Stomach (tissue), 9 donors: ENCODE measurements around the gene PACC1. TPM values are rescaled to one million over a fixed set of nuclear protein-coding genes. Genes with fewer than 3 reads are reported as not detected.

Experiments used
- DNase-seq, 2 donors: peaks; one replicate each; pipeline versions ENCODE4 v3.0.0 to v3.0.0-alpha.2; 2013 to 2019
- H3K27ac ChIP-seq, 5 donors: fragments of 200-600 bp in 4 of 5; sonication (generic) in 4 of 5; one replicate each; pipeline ENCODE4 v1.5.1; 2013 to 2019; ENCODE audit warnings: mild to moderate bottlenecking in 1 of 5, moderate library complexity in 1 of 5
- H3K27me3 ChIP-seq, 3 donors: fragments of 200-600 bp; sonication (generic); one replicate each; pipeline ENCODE4 v1.5.1; 2017 to 2019; ENCODE audit warnings: mixed run types in 1 of 3
- H3K36me3 ChIP-seq, 4 donors: fragments of 200-600 bp; sonication (generic); 1 replicate in 3 of 4; 2 replicates in 1 of 4; pipeline ENCODE4 v1.5.1; 2016 to 2019
- H3K4me1 ChIP-seq, 4 donors: fragments of 200-600 bp; sonication (generic); one replicate each; pipeline ENCODE4 v1.5.1; 2016 to 2019
- H3K4me3 ChIP-seq, 4 donors: fragments of 200-600 bp; sonication (generic) in 3 of 4; one replicate each; pipeline ENCODE4 v1.5.1; 2016 to 2019; ENCODE audit warnings: mild to moderate bottlenecking in 1 of 4
- H3K9me3 ChIP-seq, 4 donors: fragments of 200-600 bp; sonication (generic); one replicate each; pipeline ENCODE4 v1.5.1; 2016 to 2019
- EP300 ChIP-seq: sonication (generic); formaldehyde crosslinking; IDR thresholded peaks from one replicate; pipeline ENCODE4 v1.6.1; 2017; ENCODE audit warnings: antibody characterized with exemption
- POLR2A ChIP-seq, 4 donors: fragments of 450-650 bp; IDR thresholded peaks; one replicate each; pipeline ENCODE4 v1.6.1; 2016; ENCODE audit warnings: antibody characterized with exemption in 4 of 4, control low read depth in 2 of 4, mild to moderate bottlenecking in 1 of 4, moderate library complexity in 1 of 4
- POLR2AphosphoS5 ChIP-seq, 3 donors: sonication (generic); formaldehyde crosslinking; IDR thresholded peaks; one replicate each; pipeline ENCODE4 v1.6.1; 2016; ENCODE audit warnings: antibody characterized with exemption in 3 of 3
- WGBS, 5 donors: extraction: QIAGEN DNeasy Blood & Tissue Kit in 3 of 5; methylation state at CpG; one replicate each; pipeline versions ENCODE4 v1.1.5 to v1.1.7; 2013 to 2018; 5-methylcytosine and 5-hydroxymethylcytosine counted together
- intact Hi-C: fragments of 100-400 bp; cut with DNase I; formaldehyde crosslinking; loops from one replicate; pipeline ENCODE4 v1.15.1; 2023; ENCODE audit warnings: low total_unique reads
- polyA plus RNA-seq, 3 donors: library from polyadenylated mRNA; stranded (reverse); fragments of 200-250 nt; gene quantifications; one replicate each; pipeline ENCODE4 v1.2.3, GENCODE V29; 2013
- small RNA-seq, 4 donors: library from RNA; depleted of rRNA; stranded (forward); fragments of <200 nt; gene quantifications; one replicate each; pipeline ENCODE3, GENCODE V24; 2016
- total RNA-seq, 5 donors: library from RNA; depleted of rRNA; stranded (reverse); fragments of >200 nt; gene quantifications; one replicate each; pipeline versions ENCODE4 v1.1.0 to v1.2.3, GENCODE V29; 2014 to 2016
- TF ChIP-seq, protein P1 (sequence below), 7 experiments: fragments of 450-650 bp in 4 of 7; fragments of 200-600 bp in 3 of 7; sonication (generic) in 3 of 7; IDR thresholded peaks; one replicate each; pipeline ENCODE4 v1.5.1; 2016 to 2019; ENCODE audit warnings: antibody characterized with exemption in 7 of 7, control low read depth in 2 of 7, mild to moderate bottlenecking in 1 of 7
- donor health status: healthy with polysubstance abuse.
- donor health status: Bipolar disorder and iron deficiency.
- donor health status: healthy.

Gene PACC1
- total and polyA plus RNA-seq, 8 donors, result 0.58 to 6.4 (median 2.0) TPM

DNA sequence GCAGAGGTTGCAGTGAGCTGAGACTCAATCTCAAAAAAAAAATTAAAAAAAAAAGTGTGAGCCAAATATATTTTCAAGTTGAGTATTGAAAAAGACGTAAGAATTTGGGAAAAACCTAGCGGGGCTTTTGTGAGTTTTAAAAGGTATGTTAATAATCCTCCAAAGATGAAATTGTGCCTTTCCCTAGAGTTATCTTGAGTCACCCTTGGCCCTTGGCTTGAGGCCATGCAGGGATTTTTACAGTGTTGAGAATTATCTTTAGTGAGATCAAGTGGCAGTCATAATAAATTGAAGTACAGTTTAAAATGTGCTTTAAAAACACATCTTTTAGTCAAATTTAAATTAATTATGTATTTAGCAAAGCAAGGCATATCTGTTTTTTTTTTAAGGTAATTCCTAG lies 96.8 kb downstream of the PACC1 start:
- DNase-seq, result no peak
- H3K36me3 ChIP-seq, result peaks cover 0 to 3% (median 0%) of the 10 kb centered on the region in 4 donors
- no peak overlapping the region for H3K4me3 ChIP-seq
- H3K27me3 ChIP-seq, result no peaks in the 10 kb centered on the region
- intact Hi-C loops, result no loop called here
- TF ChIP-seq POLR2A (IDR thresholded peaks at IDR 0.05), result no peak
- TF ChIP-seq, protein P1, sequence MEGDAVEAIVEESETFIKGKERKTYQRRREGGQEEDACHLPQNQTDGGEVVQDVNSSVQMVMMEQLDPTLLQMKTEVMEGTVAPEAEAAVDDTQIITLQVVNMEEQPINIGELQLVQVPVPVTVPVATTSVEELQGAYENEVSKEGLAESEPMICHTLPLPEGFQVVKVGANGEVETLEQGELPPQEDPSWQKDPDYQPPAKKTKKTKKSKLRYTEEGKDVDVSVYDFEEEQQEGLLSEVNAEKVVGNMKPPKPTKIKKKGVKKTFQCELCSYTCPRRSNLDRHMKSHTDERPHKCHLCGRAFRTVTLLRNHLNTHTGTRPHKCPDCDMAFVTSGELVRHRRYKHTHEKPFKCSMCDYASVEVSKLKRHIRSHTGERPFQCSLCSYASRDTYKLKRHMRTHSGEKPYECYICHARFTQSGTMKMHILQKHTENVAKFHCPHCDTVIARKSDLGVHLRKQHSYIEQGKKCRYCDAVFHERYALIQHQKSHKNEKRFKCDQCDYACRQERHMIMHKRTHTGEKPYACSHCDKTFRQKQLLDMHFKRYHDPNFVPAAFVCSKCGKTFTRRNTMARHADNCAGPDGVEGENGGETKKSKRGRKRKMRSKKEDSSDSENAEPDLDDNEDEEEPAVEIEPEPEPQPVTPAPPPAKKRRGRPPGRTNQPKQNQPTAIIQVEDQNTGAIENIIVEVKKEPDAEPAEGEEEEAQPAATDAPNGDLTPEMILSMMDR (IDR thresholded peaks at IDR 0.05), result no peak
- no peak for TF ChIP-seq POLR2AphosphoS5 (IDR thresholded peaks at IDR 0.05)
- H3K9me3 ChIP-seq, result no peaks in the 10 kb centered on the region
- H3K4me1 ChIP-seq, result peaks cover 0 to 45% (median 16%) of the 10 kb centered on the region in 4 donors
- no peak overlapping the region for H3K27ac ChIP-seq
- 68 to 89% (median 86%) methylated on average over 2 of the region's 2 CpGs for WGBS, 5 donors

DNA sequence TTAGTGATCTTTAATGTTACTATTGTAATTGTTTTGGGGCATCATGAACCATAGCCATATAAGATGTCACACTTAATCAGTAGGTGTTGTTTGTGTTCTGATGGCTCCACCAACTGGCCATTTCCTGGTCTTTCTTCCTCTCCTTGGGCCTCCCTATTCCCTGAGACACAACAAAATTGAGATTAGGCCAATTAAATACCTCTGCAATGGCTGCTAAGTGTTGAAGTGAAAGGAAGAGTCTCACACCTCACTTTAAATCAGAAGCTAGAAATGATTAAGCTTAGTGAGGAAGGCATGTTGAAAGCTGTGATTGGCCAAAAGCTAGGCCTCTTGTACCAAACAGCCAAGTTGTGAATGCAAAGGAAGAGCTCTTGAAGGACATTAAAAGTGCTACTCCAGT lies 98.8 kb downstream of the PACC1 start:
- no peaks in the 10 kb centered on the region for H3K9me3 ChIP-seq
- intact Hi-C loops, result no loop called here
- no peak overlapping the region for H3K27ac ChIP-seq
- peaks cover 0 to 3% (median 0%) of the 10 kb centered on the region in 4 donors for H3K36me3 ChIP-seq
- no peak for TF ChIP-seq POLR2AphosphoS5 (IDR thresholded peaks at IDR 0.05)
- TF ChIP-seq, protein P1 (IDR thresholded peaks at IDR 0.05), result peak in 1 of 7 experiments; percentile 7
- H3K4me3 ChIP-seq, result no peak overlapping the region
- peak in 1 of 2 donors; percentile 10 for DNase-seq
- no peaks in the 10 kb centered on the region for H3K27me3 ChIP-seq
- H3K4me1 ChIP-seq, result peaks cover 0 to 48% (median 16%) of the 10 kb centered on the region in 4 donors

DNA sequence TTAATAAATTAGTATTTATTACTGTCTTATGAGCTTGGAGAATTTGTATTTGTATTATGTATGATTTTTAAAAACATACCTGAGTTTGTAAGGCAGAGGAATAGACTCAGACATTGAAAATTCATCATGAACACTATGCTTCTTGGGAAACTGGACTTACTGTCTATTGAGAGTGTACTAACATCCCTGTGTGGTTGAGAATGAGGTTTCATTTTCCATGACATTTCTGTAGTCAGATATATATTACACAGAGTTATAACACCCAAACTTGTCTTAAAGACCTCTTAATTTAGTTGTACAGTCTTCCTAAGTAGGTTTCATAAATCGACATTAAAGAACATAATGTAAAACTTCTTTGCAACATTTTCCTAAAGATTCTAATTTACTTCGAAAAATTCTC lies 99.5 kb downstream of the PACC1 start:
- TF ChIP-seq EP300, result no peak
- no peak for TF ChIP-seq POLR2A (IDR thresholded peaks at IDR 0.05)
- TF ChIP-seq POLR2AphosphoS5 (IDR thresholded peaks at IDR 0.05), result no peak
- TF ChIP-seq, protein P1 (IDR thresholded peaks at IDR 0.05), result no peak
- H3K27ac ChIP-seq, result no peak overlapping the region
- H3K9me3 ChIP-seq, result no peaks in the 10 kb centered on the region
- no peaks in the 10 kb centered on the region for H3K27me3 ChIP-seq
- intact Hi-C loops, result no loop called here
- DNase-seq, result no peak
- H3K4me3 ChIP-seq, result no peak overlapping the region
- H3K4me1 ChIP-seq, result peaks cover 0 to 56% (median 18%) of the 10 kb centered on the region in 4 donors
- 84 to 96% (median 93%) methylated on average over 2 of the region's 2 CpGs for WGBS, 5 donors
- peaks cover 0 to 3% (median 0%) of the 10 kb centered on the region in 4 donors for H3K36me3 ChIP-seq

Small RNA genes within 50 kb of the gene (small RNA-seq; reads per million reads assigned to genes)
- 0 reads per million in 4 donors for gene SNORA16B

Other genes starting within 250 kb of the PACC1 start
- 10 to 100 TPM; 38.4 to 69.6 (median 57.2) TPM for gene PPP2R5A, start 129.5 kb downstream of the PACC1 start, total RNA-seq
- gene PPP2R5A, start 129.5 kb downstream of the PACC1 start, polyA plus RNA-seq, result 10 to 100 TPM; 40.4 to 72.6 (median 40.5) TPM
- gene NENF, start 18.0 kb upstream of the PACC1 start, total RNA-seq, result 10 to 100 TPM in 4 of 5 donors, 1 to 10 TPM in 1; 6.4 to 40.6 (median 35.1) TPM
- 10 to 100 TPM; 71.1 to 96.5 (median 95.1) TPM for gene NENF, start 18.0 kb upstream of the PACC1 start, polyA plus RNA-seq
- gene ATF3, start 193.9 kb upstream of the PACC1 start, total RNA-seq, result 10 to 100 TPM in 4 of 5 donors, not detected in 1; 14.0 to 59.8 (median 24.3) TPM
- 10 to 100 TPM; 19.9 to 60.2 (median 33.0) TPM for gene ATF3, start 193.9 kb upstream of the PACC1 start, polyA plus RNA-seq